GM18511 (cell line): Measurements from ENCODE around the gene TAT.
"Not testable (repeated sequence)": the region's sequence is repeated elsewhere in the genome, so short reads cannot be mapped to it uniquely, and the experiment has no call there.

Experiments used
- ATAC-seq: cut with Tn5 transposase; IDR thresholded peaks from one replicate; pipeline ENCODE4 v1.9.1; 2021; ENCODE audit warnings: mild to moderate bottlenecking, moderate library complexity; ENCODE audit not compliant: unreplicated experiment

The TAT gene

GRCh38 chr16:71576971-71577370 is at the start of gene TAT:
TAT (minus strand) TSS chr16:71577092; CDS start chr16:71576415, 677 bp downstream.
- ATAC-seq: no peak

GRCh38 chr16:71626018-71626857 is 49.3 kb upstream of the TAT start, which contains the start of gene MARVELD3:
MARVELD3 (plus strand) TSS chr16:71626184; CDS start chr16:71626230, 46 bp downstream.
- no peak for ATAC-seq

- ATAC-seq: no peak
Observed at GRCh38 chr16:71625113-71625850, 48.4 kb upstream of the TAT start.

GRCh38 chr16:71623597-71623996 is 46.7 kb upstream of the TAT start:
- ATAC-seq: no peak

- ATAC-seq: no peak
Observed at GRCh38 chr16:71622088-71622487, 45.2 kb upstream of the TAT start.

- ATAC-seq: no peak
Observed at GRCh38 chr16:71618429-71618828, 41.5 kb upstream of the TAT start.

GRCh38 chr16:71614956-71615355 is 38.1 kb upstream of the TAT start:
- ATAC-seq: not testable (repeated sequence)

- ATAC-seq: peak; percentile 62
Observed at GRCh38 chr16:71610936-71611871, 34.3 kb upstream of the TAT start.

- ATAC-seq: no peak
Observed at GRCh38 chr16:71610447-71610846, 33.6 kb upstream of the TAT start.

- no peak for ATAC-seq
Observed at GRCh38 chr16:71609066-71609465, 32.2 kb upstream of the TAT start.

- no peak for ATAC-seq
Observed at GRCh38 chr16:71600822-71601221, 23.9 kb upstream of the TAT start.

- not testable (repeated sequence) for ATAC-seq
Observed at GRCh38 chr16:71598426-71598825, 21.5 kb upstream of the TAT start.

GRCh38 chr16:71595340-71595826 is 18.5 kb upstream of the TAT start:
- ATAC-seq: not testable (repeated sequence)

- ATAC-seq: no peak
Observed at GRCh38 chr16:71594000-71594646, 17.2 kb upstream of the TAT start.

GRCh38 chr16:71593048-71593999 is 16.4 kb upstream of the TAT start:
- no peak for ATAC-seq

GRCh38 chr16:71591917-71592316 is 15.0 kb upstream of the TAT start:
- ATAC-seq: no peak

GRCh38 chr16:71590584-71590983 is 13.7 kb upstream of the TAT start:
- ATAC-seq: no peak

GRCh38 chr16:71590071-71590470 is 13.2 kb upstream of the TAT start:
- ATAC-seq: not testable (repeated sequence)

GRCh38 chr16:71589334-71589733 is 12.4 kb upstream of the TAT start:
- ATAC-seq: not testable (repeated sequence)
